Gastroesophageal sphincter (tissue), 4 donors: ENCODE measurements around the gene PPARG. TPM values are rescaled to one million over a fixed set of nuclear protein-coding genes. Genes with fewer than 3 reads are reported as not detected.
"Not testable (repeated sequence)": the region's sequence is repeated elsewhere in the genome, so short reads cannot be mapped to it uniquely, and the experiment has no call there.

ENCODE experiments used
- ATAC-seq: fragments of 150-250 bp; one replicate; pipeline ENCODE4 v1.9.1; 2016; ENCODE audit warnings: mild to moderate bottlenecking, moderate library complexity
- H3K27ac ChIP-seq, 4 donors: fragments of 200-600 bp; sonication (generic) in 3 of 4; 1 replicate in 3 of 4; 2 replicates in 1 of 4; pipeline ENCODE4 v1.5.1; 2016 to 2019
- H3K27me3 ChIP-seq: fragments of 200-600 bp; sonication (generic); one replicate; pipeline ENCODE4 v1.5.1; 2019
- H3K36me3 ChIP-seq, 2 donors: fragments of 200-600 bp; sonication (generic); one replicate each; pipeline ENCODE4 v1.5.1; 2019; ENCODE audit warnings: control low read depth in 1 of 2
- H3K4me1 ChIP-seq, 3 donors: fragments of 200-600 bp; sonication (generic); 1 replicate in 2 of 3; 2 replicates in 1 of 3; pipeline ENCODE4 v1.5.1; 2016 to 2019; ENCODE audit warnings: control low read depth in 2 of 3
- H3K4me3 ChIP-seq, 2 donors: fragments of 200-600 bp; sonication (generic); one replicate each; pipeline ENCODE4 v1.5.1; 2019; ENCODE audit warnings: mild to moderate bottlenecking in 1 of 2, moderate library complexity in 1 of 2
- H3K9me3 ChIP-seq, 3 donors: fragments of 200-600 bp; sonication (generic); one replicate each; pipeline ENCODE4 v1.5.1; 2017 to 2019; ENCODE audit warnings: control low read depth in 2 of 3
- CTCF ChIP-seq, 4 experiments: fragments of 200-600 bp in 2 of 4; fragments of 450-650 bp in 2 of 4; sonication (generic) in 1 of 4; IDR thresholded peaks; one replicate each; pipeline ENCODE4 v1.5.1; 2017 to 2019; ENCODE audit warnings: antibody characterized with exemption in 4 of 4, mild to moderate bottlenecking in 2 of 4, moderate library complexity in 2 of 4
- EP300 ChIP-seq: sonication (generic); formaldehyde crosslinking; IDR thresholded peaks from one replicate; pipeline ENCODE4 v1.6.1; 2017; ENCODE audit warnings: antibody characterized with exemption, mild to moderate bottlenecking
- POLR2A ChIP-seq, 2 donors: fragments of 450-650 bp; IDR thresholded peaks; one replicate each; pipeline ENCODE4 v1.6.1; 2017; ENCODE audit warnings: antibody characterized with exemption in 2 of 2, mild to moderate bottlenecking in 2 of 2, moderate library complexity in 1 of 2
- POLR2AphosphoS5 ChIP-seq: sonication (generic); formaldehyde crosslinking; IDR thresholded peaks from one replicate; pipeline ENCODE4 v1.6.1; 2017; ENCODE audit warnings: antibody characterized with exemption
- WGBS, 2 donors: methylation state at CpG; one replicate each; pipeline ENCODE4 v1.1.5; 2018; ENCODE audit warnings: low coverage in 1 of 2; 5-methylcytosine and 5-hydroxymethylcytosine counted together
- small RNA-seq, 4 donors: library from RNA; depleted of rRNA; stranded (forward); fragments of <200 nt; gene quantifications; one replicate each; pipeline ENCODE3, GENCODE V24; 2016
- total RNA-seq, 4 donors: library from RNA; depleted of rRNA; stranded (reverse); fragments of >200 nt; gene quantifications; one replicate each; pipeline ENCODE4 v1.1.0, GENCODE V29; 2016

Gene PPARG
- total RNA-seq, 4 donors from 2014 or later: 3.9 to 14.9 (median 9.3) TPM

- Histone ChIP-seq H3K27ac (no peak overlapping the region), H3K4me1 (peaks cover 0 to 11% (median under 1%) of the 10 kb centered on the region in 3 donors), H3K27me3 (no peaks in the 10 kb centered on the region), H3K4me3 (no peak overlapping the region), H3K36me3 (no peaks in the 10 kb centered on the region), H3K9me3 (no peaks in the 10 kb centered on the region)
- no peak for TF ChIP-seq CTCF (IDR thresholded peaks at IDR 0.05)
- TF ChIP-seq POLR2A (IDR thresholded peaks at IDR 0.05): no peak
- no peak for TF ChIP-seq EP300
- no peak for TF ChIP-seq POLR2AphosphoS5
- 73 to 88% methylated on average over 5 of the region's 5 CpGs for WGBS, 2 donors
- no peak for ATAC-seq
Measured at GRCh38 chr3:12478326-12478725, 189.5 kb downstream of the PPARG start.

DNA sequence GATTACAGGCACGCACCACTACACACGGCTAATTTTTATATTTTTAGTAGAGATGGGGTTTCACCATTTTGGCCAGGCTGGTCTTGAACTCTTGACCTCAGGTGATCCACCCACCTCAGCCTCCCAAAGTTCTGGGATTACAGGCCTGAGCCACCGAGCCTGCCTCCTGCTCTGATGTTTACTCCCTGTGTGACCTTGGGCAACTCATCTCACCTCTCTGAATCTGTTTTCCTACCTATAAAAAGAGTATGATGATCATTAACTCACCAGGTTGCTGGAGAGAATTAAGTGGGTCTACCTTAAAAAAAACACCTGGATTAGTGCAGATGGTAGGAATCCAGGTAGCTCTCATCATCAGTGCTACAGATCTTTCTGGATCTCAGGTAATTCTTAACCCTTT is 190.3 kb downstream of the PPARG start:
- H3K27ac ChIP-seq, ATAC-seq, H3K27me3 ChIP-seq, H3K36me3 ChIP-seq, H3K4me3 ChIP-seq, H3K9me3 ChIP-seq: not testable (repeated sequence)
- peaks cover 0 to 19% (median 6%) of the 10 kb centered on the region in 3 donors for H3K4me1 ChIP-seq
- 67% methylated on average over 1 of the region's 3 CpGs; no CpG with 5 or more reads in 1 of the 2 donors for WGBS, 2 donors

GRCh38 chr3:12479919-12480427 is 191.1 kb downstream of the PPARG start:
- Histone ChIP-seq H3K27ac (no peak overlapping the region), H3K36me3 (no peaks in the 10 kb centered on the region), H3K27me3 (no peaks in the 10 kb centered on the region), H3K9me3 (no peaks in the 10 kb centered on the region), H3K4me3 (no peak overlapping the region), H3K4me1 (peaks cover 0 to 23% (median 7%) of the 10 kb centered on the region in 3 donors)
- WGBS, 2 donors: 0 to 21% methylated on average over 2 to 7 of the region's 9 CpGs
- TF ChIP-seq CTCF (IDR thresholded peaks at IDR 0.05) (peak; percentile 52 to 81 (median 70)), POLR2AphosphoS5 (no peak)
- no peak for ATAC-seq

GRCh38 chr3:12483410-12483809 is 194.5 kb downstream of the PPARG start:
- H3K27me3 ChIP-seq: no peaks in the 10 kb centered on the region
- no peaks in the 10 kb centered on the region for H3K9me3 ChIP-seq
- TF ChIP-seq POLR2AphosphoS5: no peak
- no peak for TF ChIP-seq EP300
- TF ChIP-seq POLR2A (IDR thresholded peaks at IDR 0.05): no peak
- no peak for TF ChIP-seq CTCF (IDR thresholded peaks at IDR 0.05)
- peak overlapping the region in 3 of 4 donors; percentile 76 to 84 (median 77) for H3K27ac ChIP-seq
- H3K4me3 ChIP-seq: peak overlapping the region in 1 of 2 donors; percentile 80
- H3K36me3 ChIP-seq: peaks cover 0 to 5% of the 10 kb centered on the region in 2 donors
- H3K4me1 ChIP-seq: peaks cover 6 to 40% (median 13%) of the 10 kb centered on the region in 3 donors
- ATAC-seq: no peak
- WGBS, 2 donors: 18 to 28% methylated on average over 1 of the region's 1 CpG

GRCh38 chr3:12483872-12484197 is 195.0 kb downstream of the PPARG start:
- Histone ChIP-seq H3K4me3 (peak overlapping the region; percentile 42 to 80), H3K9me3 (no peaks in the 10 kb centered on the region), H3K4me1 (peaks cover 6 to 40% (median 13%) of the 10 kb centered on the region in 3 donors), H3K27ac (peak overlapping the region in 3 of 4 donors; percentile 76 to 84 (median 77)), H3K27me3 (no peaks in the 10 kb centered on the region), H3K36me3 (peaks cover 0 to 9% of the 10 kb centered on the region in 2 donors)
- TF ChIP-seq POLR2AphosphoS5: no peak
- TF ChIP-seq CTCF (IDR thresholded peaks at IDR 0.05): no peak
- no peak for TF ChIP-seq EP300
- TF ChIP-seq POLR2A (IDR thresholded peaks at IDR 0.05): no peak
- 60% methylated on average over 1 of the region's 10 CpGs; no CpG with 5 or more reads in 1 of the 2 donors for WGBS, 2 donors
- no peak for ATAC-seq

Small RNAs within 50 kb of the gene (small RNA-seq; reads per million reads assigned to genes)
- gene AC091492.1: 0 reads per million in 4 donors

Other genes starting within 250 kb of the PPARG start
- 10 to 100 TPM; 16.5 to 35.1 (median 29.2) TPM for gene TIMP4, start 130.2 kb upstream of the PPARG start, total RNA-seq
- 10 to 100 TPM; 16.1 to 26.7 (median 21.4) TPM for gene TSEN2, start 195.4 kb downstream of the PPARG start, total RNA-seq